Esophagus (tissue), 2 donors: ENCODE results near the gene TMEM35B. TPM values are rescaled to one million over a fixed set of nuclear protein-coding genes. Genes with fewer than 3 reads are reported as not detected.

Source experiments
- H3K27ac ChIP-seq, 2 donors: one replicate each; pipeline ENCODE4 v1.5.1; 2013; ENCODE audit warnings: low read depth in 2 of 2, mild to moderate bottlenecking in 2 of 2, inconsistent platforms in 1 of 2, low read length in 1 of 2, moderate library complexity in 1 of 2
- H3K27me3 ChIP-seq, 2 donors: one replicate each; pipeline ENCODE4 v1.6.1; 2013; ENCODE audit warnings: low read length in 2 of 2, control low read depth in 1 of 2, mild to moderate bottlenecking in 1 of 2; ENCODE audit not compliant: insufficient read depth in 2 of 2, control insufficient read depth in 1 of 2
- H3K36me3 ChIP-seq, 2 donors: one replicate each; pipeline ENCODE4 v1.6.1; 2013; ENCODE audit warnings: low read length in 1 of 2; ENCODE audit not compliant: control insufficient read depth in 2 of 2, insufficient read depth in 2 of 2
- H3K4me1 ChIP-seq, 2 donors: one replicate each; pipeline ENCODE4 v1.6.1; 2013; ENCODE audit warnings: low read length in 1 of 2; ENCODE audit not compliant: control insufficient read depth in 2 of 2, insufficient read depth in 2 of 2
- H3K4me3 ChIP-seq, 2 donors: one replicate each; pipeline ENCODE4 v1.5.1; 2013; ENCODE audit warnings: low read length in 2 of 2, mild to moderate bottlenecking in 2 of 2, low read depth in 1 of 2, moderate library complexity in 1 of 2
- H3K9me3 ChIP-seq, 2 donors: one replicate each; pipeline ENCODE4 v1.6.1; 2013; ENCODE audit warnings: mild to moderate bottlenecking in 2 of 2, low read depth in 1 of 2, low read length in 1 of 2, moderate library complexity in 1 of 2; ENCODE audit not compliant: control insufficient read depth in 2 of 2, insufficient read depth in 1 of 2
- WGBS, 2 donors: extraction: QIAGEN DNeasy Blood & Tissue Kit; methylation state at CpG; one replicate each; pipeline ENCODE4 v1.1.7; 2013; 5-methylcytosine and 5-hydroxymethylcytosine counted together
- polyA plus RNA-seq, 2 donors: library from polyadenylated mRNA; stranded (reverse); fragments of 200-250 nt; gene quantifications; one replicate each; pipeline ENCODE4 v1.2.3, GENCODE V29; 2013
- donor health status: healthy with polysubstance abuse.
- donor health status: Bipolar disorder and iron deficiency.

The TMEM35B gene
- polyA plus RNA-seq, 2 donors, result 7.0 to 12.1 TPM

GRCh38 chr1:34978921-34979320 lies 6.2 kb downstream of the TMEM35B start:
- Histone ChIP-seq H3K36me3 (peaks cover 0 to 4% of the 10 kb centered on the region in 2 donors), H3K9me3 (no peaks in the 10 kb centered on the region), H3K4me3 (no peak overlapping the region), H3K4me1 (peaks cover 0 to 4% of the 10 kb centered on the region in 2 donors), H3K27ac (no peak overlapping the region), H3K27me3 (no peaks in the 10 kb centered on the region)
- WGBS, 2 donors, result 65 to 69% methylated on average over 6 of the region's 6 CpGs

GRCh38 chr1:34977858-34978257 lies 7.3 kb downstream of the TMEM35B start:
- Histone ChIP-seq H3K27ac (no peak overlapping the region), H3K4me1 (no peaks in the 10 kb centered on the region), H3K9me3 (no peaks in the 10 kb centered on the region), H3K27me3 (no peaks in the 10 kb centered on the region), H3K36me3 (peaks cover 0 to 4% of the 10 kb centered on the region in 2 donors), H3K4me3 (no peak overlapping the region)
- 97 to 100% methylated on average over 2 of the region's 2 CpGs for WGBS, 2 donors

- H3K27ac ChIP-seq, result no peak overlapping the region
- no peaks in the 10 kb centered on the region for H3K4me1 ChIP-seq
- no peak overlapping the region for H3K4me3 ChIP-seq
- no peaks in the 10 kb centered on the region for H3K9me3 ChIP-seq
- 89 to 91% methylated on average over 13 of the region's 13 CpGs for WGBS, 2 donors
- no peaks in the 10 kb centered on the region for H3K27me3 ChIP-seq
- peaks cover 0 to 4% of the 10 kb centered on the region in 2 donors for H3K36me3 ChIP-seq
These were observed 8.0 kb downstream of the TMEM35B start for GRCh38 chr1:34977210-34977471.

- H3K27me3 ChIP-seq, result no peaks in the 10 kb centered on the region
- peaks cover 0 to 4% of the 10 kb centered on the region in 2 donors for H3K36me3 ChIP-seq
- H3K4me1 ChIP-seq, result no peaks in the 10 kb centered on the region
- WGBS, 2 donors, result 73 to 77% methylated on average over 62 to 72 of the region's 72 CpGs
- no peaks in the 10 kb centered on the region for H3K9me3 ChIP-seq
- H3K27ac ChIP-seq, result no peak overlapping the region
- H3K4me3 ChIP-seq, result no peak overlapping the region
These were observed 8.6 kb downstream of the TMEM35B start for GRCh38 chr1:34976384-34977209.

GRCh38 chr1:34975771-34976170 lies 9.4 kb downstream of the TMEM35B start:
- H3K27ac ChIP-seq, result no peak overlapping the region
- H3K36me3 ChIP-seq, result peaks cover 0 to 4% of the 10 kb centered on the region in 2 donors
- peaks cover 0 to 3% of the 10 kb centered on the region in 2 donors for H3K4me1 ChIP-seq
- H3K9me3 ChIP-seq, result no peaks in the 10 kb centered on the region
- H3K4me3 ChIP-seq, result no peak overlapping the region
- WGBS, 2 donors, result 84 to 86% methylated on average over 6 of the region's 6 CpGs
- no peaks in the 10 kb centered on the region for H3K27me3 ChIP-seq

- Histone ChIP-seq H3K4me3 (no peak overlapping the region), H3K36me3 (peaks cover 0 to 4% of the 10 kb centered on the region in 2 donors)
- WGBS, 2 donors, result 90 to 92% methylated on average over 3 of the region's 3 CpGs
These were observed 9.8 kb downstream of the TMEM35B start for GRCh38 chr1:34975338-34975737.

GRCh38 chr1:34974626-34975025 lies 10.5 kb downstream of the TMEM35B start:
- 83% methylated on average over 8 of the region's 8 CpGs for WGBS, 2 donors

More at GRCh38 chr1:34975338-34975737, 9.8 kb downstream of the TMEM35B start:
- no peak overlapping the region for H3K27ac ChIP-seq
- H3K27me3 ChIP-seq, result no peaks in the 10 kb centered on the region
- H3K9me3 ChIP-seq, result no peaks in the 10 kb centered on the region
- peaks cover 0 to 3% of the 10 kb centered on the region in 2 donors for H3K4me1 ChIP-seq

GRCh38 chr1:34973326-34973725 lies 11.8 kb downstream of the TMEM35B start:
- no peaks in the 10 kb centered on the region for H3K27me3 ChIP-seq
- H3K9me3 ChIP-seq, result no peaks in the 10 kb centered on the region
- WGBS, 2 donors, result 65 to 81% methylated on average over 3 of the region's 3 CpGs
- no peak overlapping the region for H3K4me3 ChIP-seq
- peaks cover 0 to 3% of the 10 kb centered on the region in 2 donors for H3K4me1 ChIP-seq
- H3K36me3 ChIP-seq, result peaks cover 0 to 4% of the 10 kb centered on the region in 2 donors
- no peak overlapping the region for H3K27ac ChIP-seq

More at GRCh38 chr1:34974626-34975025, 10.5 kb downstream of the TMEM35B start:
- no peaks in the 10 kb centered on the region for H3K9me3 ChIP-seq
- no peak overlapping the region for H3K27ac ChIP-seq
- no peaks in the 10 kb centered on the region for H3K27me3 ChIP-seq
- no peak overlapping the region for H3K4me3 ChIP-seq
- H3K4me1 ChIP-seq, result peaks cover 0 to 3% of the 10 kb centered on the region in 2 donors
- peaks cover 0 to 4% of the 10 kb centered on the region in 2 donors for H3K36me3 ChIP-seq

- peaks cover 0 to 3% of the 10 kb centered on the region in 2 donors for H3K4me1 ChIP-seq
- H3K36me3 ChIP-seq, result no peaks in the 10 kb centered on the region
- H3K4me3 ChIP-seq, result no peak overlapping the region
- no peak overlapping the region for H3K27ac ChIP-seq
- no peaks in the 10 kb centered on the region for H3K9me3 ChIP-seq
- H3K27me3 ChIP-seq, result no peaks in the 10 kb centered on the region
- 28 to 34% methylated on average over 5 of the region's 5 CpGs for WGBS, 2 donors
These were observed 14.3 kb downstream of the TMEM35B start for GRCh38 chr1:34970829-34971228.

GRCh38 chr1:34970220-34970735 lies 14.9 kb downstream of the TMEM35B start:
- Histone ChIP-seq H3K4me3 (no peak overlapping the region), H3K27ac (no peak overlapping the region), H3K27me3 (no peaks in the 10 kb centered on the region), H3K9me3 (no peaks in the 10 kb centered on the region), H3K36me3 (no peaks in the 10 kb centered on the region), H3K4me1 (peaks cover 0 to 3% of the 10 kb centered on the region in 2 donors)
- 74% methylated on average over 5 of the region's 5 CpGs for WGBS, 2 donors
